Panc1 (cell line): ENCODE results near the gene TEX12. TPM values are rescaled to one million over a fixed set of nuclear protein-coding genes. Genes with fewer than 3 reads are reported as not detected.
A peak's percentile ranks its signal among the peaks of the same experiment; 100 is the strongest.

Experiments used
- ATAC-seq: fragments of 200-7000 bp; cut with Tn5 transposase; 2 replicates; pipeline ENCODE4 v1.9.1; 2020; ENCODE audit warnings: mild to moderate bottlenecking, moderate library complexity
- BruUV-seq: library from RNA; stranded (reverse); fragments of 400-500 nt; replicated peaks from 2 replicates; lab custom pipeline; 2021; lab: Mats Ljungman, UMichigan
- CTCF ChIA-PET: fragments of 300-600 bp; sonication (Branson Sonifier 250); formaldehyde crosslinking; loops from one replicate; lab custom pipeline; 2022; ENCODE audit warnings: antibody characterized with exemption; lab: Charles Lee
- POLR2A ChIA-PET: fragments of 300-600 bp; sonication (Branson Sonifier 250); formaldehyde crosslinking; loops from one replicate; lab custom pipeline; 2022; ENCODE audit warnings: antibody characterized with exemption; lab: Charles Lee
- DNase-seq: peaks from one replicate; pipeline ENCODE4 v3.0.0-alpha.2; 2010; ENCODE audit warnings: low read depth, low spot score
- H3K27ac ChIP-seq: 2 replicates; pipeline ENCODE4 v1.5.1; 2011; ENCODE audit warnings: mild to moderate bottlenecking, low read length, inconsistent platforms
- H3K27me3 ChIP-seq: fragments of 200-500 bp; sonication (Bioruptor generic); 2 replicates; pipeline ENCODE4 v1.6.0; 2014; ENCODE audit warnings: low read length, inconsistent platforms; ENCODE audit not compliant: control insufficient read depth, insufficient read depth
- H3K36me3 ChIP-seq: fragments of 200-500 bp; sonication (Bioruptor generic); 2 replicates; pipeline ENCODE4 v1.5.1; 2014; ENCODE audit warnings: inconsistent platforms, mild to moderate bottlenecking, low read length, moderate library complexity; ENCODE audit not compliant: control insufficient read depth, insufficient read depth
- H3K4me1 ChIP-seq: 2 replicates; pipeline ENCODE4 v1.5.1; 2011; ENCODE audit warnings: inconsistent platforms, mild to moderate bottlenecking, low read length, moderate library complexity; ENCODE audit not compliant: control insufficient read depth, insufficient read depth
- H3K4me3 ChIP-seq, 2 experiments: 2 replicates each; pipeline ENCODE4 v1.5.1; 2011 to 2012; ENCODE audit warnings: low read depth in 2 of 2, low read length in 2 of 2, mild to moderate bottlenecking in 2 of 2, inconsistent platforms in 1 of 2, moderate library complexity in 1 of 2
- H3K9me3 ChIP-seq: fragments of 200-500 bp; sonication (Bioruptor generic); 2 replicates; pipeline ENCODE4 v1.5.1; 2014; ENCODE audit warnings: low read depth, mild to moderate bottlenecking, inconsistent platforms, low read length, moderate library complexity; ENCODE audit not compliant: control insufficient read depth, insufficient read depth
- POLR2AphosphoS5 ChIP-seq: IDR thresholded peaks from 2 replicates; pipeline ENCODE4 v1.6.1; 2012; ENCODE audit warnings: mild to moderate bottlenecking, low read depth, low read length, moderate library complexity
- REST ChIP-seq, 2 experiments: IDR thresholded peaks; 2 replicates each; pipeline ENCODE4 v1.6.1; 2011 to 2012; ENCODE audit warnings: low read depth in 2 of 2, control low read depth in 1 of 2, low read length in 1 of 2, mild to moderate bottlenecking in 1 of 2, moderate library complexity in 1 of 2; ENCODE audit not compliant: insufficient read depth in 1 of 2
- SIN3A ChIP-seq: IDR thresholded peaks from 2 replicates; pipeline ENCODE4 v1.6.1; 2012; ENCODE audit warnings: low read depth, mild to moderate bottlenecking, low read length, moderate library complexity, borderline replicate concordance; ENCODE audit not compliant: insufficient read depth
- TCF7L2 ChIP-seq: IDR thresholded peaks from 2 replicates; pipeline ENCODE4 v1.6.1; 2011; ENCODE audit warnings: mild to moderate bottlenecking, low read depth, low read length, inconsistent platforms
- in situ Hi-C: cut with HindIII; loops from 2 replicates; pipeline ENCODE4 v1.10.0; 2016; ENCODE audit warnings: low sequenced_read_pairs, low pct_unique_long_range_greater_than_20kb
- intact Hi-C: fragments of 100-400 bp; cut with micrococcal nuclease; formaldehyde crosslinking; loops from one replicate; pipeline ENCODE4 v1.10.0; 2022; ENCODE audit not compliant: unreplicated experiment
- total RNA-seq: library from RNA; stranded (reverse); gene quantifications from one replicate; pipeline ENCODE4 v1.2.1, GENCODE V29; 2021; ENCODE audit not compliant: unreplicated experiment
- TF ChIP-seq, protein P1 (sequence below): fragments of 450-650 bp; IDR thresholded peaks from 2 replicates; pipeline ENCODE4 v1.5.1; 2017; ENCODE audit warnings: mild to moderate bottlenecking

The TEX12 gene
- total RNA-seq, 1 experiment from 2014 or later, result 0.23 TPM

- Histone ChIP-seq H3K4me1 (no peaks in the 10 kb centered on the region), H3K27ac (no peak overlapping the region)
- intact Hi-C loops, result no loop called here
Observed at GRCh38 chr11:112134473-112134872, 32.7 kb upstream of the TEX12 start.

DNA sequence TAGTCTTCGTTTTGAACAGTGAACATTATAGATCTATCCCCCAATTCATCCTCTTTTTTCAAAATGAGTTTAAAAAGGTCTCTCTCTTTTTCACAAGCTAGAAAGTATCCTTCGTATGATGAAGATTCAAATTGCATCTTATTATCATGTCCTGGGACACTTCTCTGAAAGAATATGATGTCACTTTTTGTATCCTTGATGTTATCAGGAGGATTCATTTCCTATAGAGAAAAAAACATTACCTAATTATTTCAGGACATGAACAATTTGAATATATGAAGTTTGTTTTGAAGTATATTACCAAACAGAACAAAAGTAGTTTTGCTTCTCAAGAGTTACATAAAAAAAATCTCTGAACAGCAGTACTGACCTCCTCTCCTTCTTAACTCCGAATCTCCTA is 23.6 kb upstream of the TEX12 start:
- no peaks in the 10 kb centered on the region for H3K4me1 ChIP-seq
- no peaks in the 10 kb centered on the region for H3K9me3 ChIP-seq
- TF ChIP-seq POLR2AphosphoS5, result no peak
- TF ChIP-seq, protein P1, sequence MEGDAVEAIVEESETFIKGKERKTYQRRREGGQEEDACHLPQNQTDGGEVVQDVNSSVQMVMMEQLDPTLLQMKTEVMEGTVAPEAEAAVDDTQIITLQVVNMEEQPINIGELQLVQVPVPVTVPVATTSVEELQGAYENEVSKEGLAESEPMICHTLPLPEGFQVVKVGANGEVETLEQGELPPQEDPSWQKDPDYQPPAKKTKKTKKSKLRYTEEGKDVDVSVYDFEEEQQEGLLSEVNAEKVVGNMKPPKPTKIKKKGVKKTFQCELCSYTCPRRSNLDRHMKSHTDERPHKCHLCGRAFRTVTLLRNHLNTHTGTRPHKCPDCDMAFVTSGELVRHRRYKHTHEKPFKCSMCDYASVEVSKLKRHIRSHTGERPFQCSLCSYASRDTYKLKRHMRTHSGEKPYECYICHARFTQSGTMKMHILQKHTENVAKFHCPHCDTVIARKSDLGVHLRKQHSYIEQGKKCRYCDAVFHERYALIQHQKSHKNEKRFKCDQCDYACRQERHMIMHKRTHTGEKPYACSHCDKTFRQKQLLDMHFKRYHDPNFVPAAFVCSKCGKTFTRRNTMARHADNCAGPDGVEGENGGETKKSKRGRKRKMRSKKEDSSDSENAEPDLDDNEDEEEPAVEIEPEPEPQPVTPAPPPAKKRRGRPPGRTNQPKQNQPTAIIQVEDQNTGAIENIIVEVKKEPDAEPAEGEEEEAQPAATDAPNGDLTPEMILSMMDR, result no peak
- TF ChIP-seq TCF7L2, result no peak
- TF ChIP-seq REST (IDR thresholded peaks at IDR 0.05; ENCODE audit: insufficient read depth in 1 of 2, low read depth in 2 of 2, low read length in 1 of 2), result no peak
- TF ChIP-seq SIN3A, result no peak
- in situ Hi-C loops, result no loop called here
- DNase-seq, result no peak
- H3K27ac ChIP-seq, result no peak overlapping the region
- POLR2A ChIA-PET, result no interaction called here
- no peaks in the 10 kb centered on the region for H3K36me3 ChIP-seq
- CTCF ChIA-PET, result no interaction called here
- no peak overlapping the region for H3K4me3 ChIP-seq
- TSS peak; percentile 80 for BruUV-seq
- intact Hi-C loops, result no loop called here
- H3K27me3 ChIP-seq, result no peaks in the 10 kb centered on the region
- ATAC-seq, result no peak

More at GRCh38 chr11:112134473-112134872, 32.7 kb upstream of the TEX12 start:
- no TSS peak for BruUV-seq
- no peaks in the 10 kb centered on the region for H3K36me3 ChIP-seq
- no peak overlapping the region for H3K4me3 ChIP-seq
- no peak for TF ChIP-seq POLR2AphosphoS5
- TF ChIP-seq REST (IDR thresholded peaks at IDR 0.05; ENCODE audit: insufficient read depth in 1 of 2, low read depth in 2 of 2, low read length in 1 of 2), result no peak
- ChIA-PET CTCF (interaction anchor here (0.7 kb wide), 1 partner anchor 59 kb away, joined by 3 read pairs; no protein-coding TSS in a partner anchor), POLR2A (no interaction called here)
- H3K9me3 ChIP-seq, result no peaks in the 10 kb centered on the region
- in situ Hi-C loops, result no loop called here
- no peak for DNase-seq
- no peaks in the 10 kb centered on the region for H3K27me3 ChIP-seq
- ATAC-seq, result no peak
